ENCODE data around the gene RCAN1. TPM values are rescaled to one million over a fixed set of nuclear protein-coding genes. Genes with fewer than 3 reads are reported as not detected.

Gene RCAN1
- polyA plus RNA-seq, 3 donors = 5.2 to 17.5 (median 15.1) TPM

DNA sequence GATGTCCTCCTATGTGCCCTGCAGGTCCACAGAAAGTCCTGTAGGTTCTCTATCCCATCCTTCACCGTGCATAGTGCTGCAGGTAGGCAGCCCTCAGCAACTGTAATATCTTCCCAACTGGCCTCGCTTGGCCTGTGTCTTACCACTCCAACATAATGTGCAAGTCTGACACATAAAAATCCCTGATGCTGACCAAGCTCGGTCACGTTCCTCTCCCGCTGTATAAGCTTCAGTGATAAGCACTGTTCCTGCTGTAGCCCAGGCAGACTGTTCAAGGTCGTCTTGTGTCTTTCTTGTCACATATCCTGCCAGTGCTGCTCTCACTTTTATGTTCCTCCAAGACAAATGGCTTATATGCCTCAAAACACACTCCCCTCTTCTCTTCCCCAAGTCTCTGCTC is 83.5 kb downstream of the RCAN1 start:
- Histone ChIP-seq H3K36me3 (replicated peaks in 1 of 2; ENCODE audit: control insufficient read depth in 1 of 2, insufficient read depth in 2 of 2, low read length in 2 of 2) (no peaks in the 10 kb centered on the region), H2AFZ (ENCODE audit: insufficient read depth, low read depth, low read length, poor library complexity, severe bottlenecking) (no peak overlapping the region), H3K27me3 (ENCODE audit: control insufficient read depth in 2 of 2, insufficient read depth in 2 of 2, low read length in 2 of 2) (no peaks in the 10 kb centered on the region), H3K9me3 (replicated peaks in 1 of 2; ENCODE audit: control insufficient read depth in 1 of 2, insufficient read depth in 1 of 2, low read length in 2 of 2) (no peaks in the 10 kb centered on the region), H3K4me3 (replicated peaks in 1 of 3; ENCODE audit: low read depth in 2 of 3, low read length in 3 of 3) (no peak overlapping the region), H3K79me2 (ENCODE audit: insufficient read depth, low read length) (peaks cover 4% of the 10 kb centered on the region), H3K4me1 (ENCODE audit: control insufficient read depth in 1 of 2, insufficient read depth in 2 of 2, low read length in 2 of 2) (peaks cover 35 to 44% of the 10 kb centered on the region in 2 donors), H4K20me1 (ENCODE audit: insufficient read depth, low read length) (no peaks in the 10 kb centered on the region), H3K27ac (ENCODE audit: low read depth in 1 of 2, low read length in 2 of 2) (no peak overlapping the region), H3K9ac (ENCODE audit: insufficient read depth, low read length, poor library complexity, severe bottlenecking) (no peak overlapping the region), H3K4me2 (replicated peaks; ENCODE audit: extremely low read depth, low read length, poor library complexity, severe bottlenecking) (no peak overlapping the region)
- DNase-seq = no peak
- peaks cover 0 to 4% (median 0%) of the 10 kb centered on the region in 7 donors for H3K9me3 Mint-ChIP-seq
- TF ChIP-seq, protein P1, sequence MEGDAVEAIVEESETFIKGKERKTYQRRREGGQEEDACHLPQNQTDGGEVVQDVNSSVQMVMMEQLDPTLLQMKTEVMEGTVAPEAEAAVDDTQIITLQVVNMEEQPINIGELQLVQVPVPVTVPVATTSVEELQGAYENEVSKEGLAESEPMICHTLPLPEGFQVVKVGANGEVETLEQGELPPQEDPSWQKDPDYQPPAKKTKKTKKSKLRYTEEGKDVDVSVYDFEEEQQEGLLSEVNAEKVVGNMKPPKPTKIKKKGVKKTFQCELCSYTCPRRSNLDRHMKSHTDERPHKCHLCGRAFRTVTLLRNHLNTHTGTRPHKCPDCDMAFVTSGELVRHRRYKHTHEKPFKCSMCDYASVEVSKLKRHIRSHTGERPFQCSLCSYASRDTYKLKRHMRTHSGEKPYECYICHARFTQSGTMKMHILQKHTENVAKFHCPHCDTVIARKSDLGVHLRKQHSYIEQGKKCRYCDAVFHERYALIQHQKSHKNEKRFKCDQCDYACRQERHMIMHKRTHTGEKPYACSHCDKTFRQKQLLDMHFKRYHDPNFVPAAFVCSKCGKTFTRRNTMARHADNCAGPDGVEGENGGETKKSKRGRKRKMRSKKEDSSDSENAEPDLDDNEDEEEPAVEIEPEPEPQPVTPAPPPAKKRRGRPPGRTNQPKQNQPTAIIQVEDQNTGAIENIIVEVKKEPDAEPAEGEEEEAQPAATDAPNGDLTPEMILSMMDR (IDR thresholded peaks at IDR 0.05) = no peak
- intact Hi-C loops (cut with micrococcal nuclease) = no loop called here
- peaks cover 0 to 2% (median 0%) of the 10 kb centered on the region in 3 donors for H3K27me3 Mint-ChIP-seq (ENCODE audit: low read depth in 3 of 3)
- no peak overlapping the region for H3K4me3 Mint-ChIP-seq
- WGBS (ENCODE audit: insufficient coverage) = 96% methylated on average over 6 of the region's 6 CpGs
- H3K36me3 Mint-ChIP-seq = peaks cover 2 to 18% of the 10 kb centered on the region in 2 donors
- peak overlapping the region in 1 of 7 donors; percentile 32 for H3K27ac Mint-ChIP-seq
- H3K4me1 Mint-ChIP-seq = peaks cover 48% of the 10 kb centered on the region

DNA sequence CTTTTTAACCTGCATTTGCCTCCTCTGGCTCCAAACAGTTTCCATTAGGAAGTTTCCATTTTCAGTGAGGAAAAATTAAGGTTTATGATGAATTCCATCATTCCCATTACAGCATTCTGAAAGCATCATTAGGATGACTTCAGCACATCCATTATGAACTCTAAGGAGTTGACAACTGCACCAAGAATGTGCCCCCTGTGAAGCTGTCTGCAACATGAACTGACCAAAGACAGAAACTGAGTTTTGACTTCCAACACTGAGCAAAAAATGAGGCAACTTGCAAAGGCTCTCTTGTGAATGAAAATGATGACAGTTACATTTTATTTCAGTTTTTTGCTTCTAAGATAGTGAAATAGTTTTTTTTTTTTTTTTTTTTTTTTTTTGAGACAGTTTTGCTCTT is 84.7 kb downstream of the RCAN1 start:
- Histone ChIP-seq H3K9me3 (replicated peaks in 1 of 2; ENCODE audit: control insufficient read depth in 1 of 2, insufficient read depth in 1 of 2, low read length in 2 of 2) (no peaks in the 10 kb centered on the region), H2AFZ (ENCODE audit: insufficient read depth, low read depth, low read length, poor library complexity, severe bottlenecking) (no peak overlapping the region), H3K27me3 (ENCODE audit: control insufficient read depth in 2 of 2, insufficient read depth in 2 of 2, low read length in 2 of 2) (no peaks in the 10 kb centered on the region), H4K20me1 (ENCODE audit: insufficient read depth, low read length) (no peaks in the 10 kb centered on the region), H3K4me1 (ENCODE audit: control insufficient read depth in 1 of 2, insufficient read depth in 2 of 2, low read length in 2 of 2) (peaks cover 27 to 39% of the 10 kb centered on the region in 2 donors), H3K27ac (ENCODE audit: low read depth in 1 of 2, low read length in 2 of 2) (no peak overlapping the region), H3K9ac (ENCODE audit: insufficient read depth, low read length, poor library complexity, severe bottlenecking) (no peak overlapping the region), H3K36me3 (replicated peaks in 1 of 2; ENCODE audit: control insufficient read depth in 1 of 2, insufficient read depth in 2 of 2, low read length in 2 of 2) (no peaks in the 10 kb centered on the region), H3K79me2 (ENCODE audit: insufficient read depth, low read length) (peaks cover 6% of the 10 kb centered on the region), H3K4me2 (replicated peaks; ENCODE audit: extremely low read depth, low read length, poor library complexity, severe bottlenecking) (no peak overlapping the region), H3K4me3 (replicated peaks in 1 of 3; ENCODE audit: low read depth in 2 of 3, low read length in 3 of 3) (no peak overlapping the region)
- Mint-ChIP-seq H3K4me1 (peaks cover 41% of the 10 kb centered on the region), H3K4me3 (no peak overlapping the region), H3K9me3 (peaks cover 0 to 4% (median 0%) of the 10 kb centered on the region in 7 donors), H3K36me3 (peaks cover 2 to 14% of the 10 kb centered on the region in 2 donors), H3K27me3 (ENCODE audit: low read depth in 3 of 3) (peaks cover 0 to 2% (median 0%) of the 10 kb centered on the region in 3 donors), H3K27ac (no peak overlapping the region)
- DNase-seq = no peak
- intact Hi-C loops (cut with micrococcal nuclease) = no loop called here
- TF ChIP-seq, protein P1 (IDR thresholded peaks at IDR 0.05) = no peak
